Germinal center (tissue), 1 donor: ENCODE data around the gene PSMD9.
"Not testable (repeated sequence)": the region's sequence is repeated elsewhere in the genome, so short reads cannot be mapped to it uniquely, and the experiment has no call there.

ENCODE experiments used
- DNase-seq: peaks from one replicate; pipeline ENCODE4 v3.0.0; 2012; ENCODE audit warnings: mixed read lengths, low spot score

The PSMD9 gene, protein sequence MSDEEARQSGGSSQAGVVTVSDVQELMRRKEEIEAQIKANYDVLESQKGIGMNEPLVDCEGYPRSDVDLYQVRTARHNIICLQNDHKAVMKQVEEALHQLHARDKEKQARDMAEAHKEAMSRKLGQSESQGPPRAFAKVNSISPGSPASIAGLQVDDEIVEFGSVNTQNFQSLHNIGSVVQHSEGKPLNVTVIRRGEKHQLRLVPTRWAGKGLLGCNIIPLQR

DNA sequence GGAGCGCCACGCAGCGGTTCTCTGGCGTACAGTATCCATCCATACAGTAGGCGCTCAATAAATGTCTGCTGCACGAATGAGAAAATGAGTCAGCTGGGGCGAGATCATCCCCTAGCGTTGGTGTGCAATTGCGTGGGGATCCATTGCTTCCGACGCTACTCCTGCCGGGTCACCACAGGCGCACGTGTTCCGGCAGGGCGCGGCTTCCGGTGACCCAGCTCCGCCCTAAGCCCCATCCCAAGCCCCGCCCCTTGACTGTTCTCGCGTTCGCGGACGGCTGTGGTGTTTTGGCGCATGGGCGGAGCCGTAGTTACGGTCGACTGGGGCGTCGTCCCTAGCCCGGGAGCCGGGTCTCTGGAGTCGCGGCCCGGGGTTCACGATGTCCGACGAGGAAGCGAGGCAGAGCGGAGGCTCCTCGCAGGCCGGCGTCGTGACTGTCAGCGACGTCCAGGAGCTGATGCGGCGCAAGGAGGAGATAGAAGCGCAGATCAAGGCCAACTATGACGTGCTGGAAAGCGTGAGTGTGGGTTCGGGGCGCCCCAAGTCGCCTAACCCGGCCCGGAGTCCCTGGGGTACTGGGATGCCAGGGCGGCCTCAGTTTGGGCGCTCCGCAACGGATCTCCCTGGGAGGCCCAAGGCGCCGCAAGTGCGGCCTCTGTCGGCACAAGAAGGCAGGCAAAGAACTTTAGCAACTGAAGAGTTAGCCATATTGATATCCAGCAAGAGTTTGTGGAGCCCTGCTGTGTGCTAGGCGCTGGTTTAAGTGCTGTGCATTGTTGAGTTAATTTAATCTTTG lies at the start of gene PSMD9:
PSMD9 (plus strand) TSS at position 313 of the 796 bp plus-strand sequence; CDS start at position 380, 67 bp downstream.
- DNase-seq = peak; percentile 97

DNA sequence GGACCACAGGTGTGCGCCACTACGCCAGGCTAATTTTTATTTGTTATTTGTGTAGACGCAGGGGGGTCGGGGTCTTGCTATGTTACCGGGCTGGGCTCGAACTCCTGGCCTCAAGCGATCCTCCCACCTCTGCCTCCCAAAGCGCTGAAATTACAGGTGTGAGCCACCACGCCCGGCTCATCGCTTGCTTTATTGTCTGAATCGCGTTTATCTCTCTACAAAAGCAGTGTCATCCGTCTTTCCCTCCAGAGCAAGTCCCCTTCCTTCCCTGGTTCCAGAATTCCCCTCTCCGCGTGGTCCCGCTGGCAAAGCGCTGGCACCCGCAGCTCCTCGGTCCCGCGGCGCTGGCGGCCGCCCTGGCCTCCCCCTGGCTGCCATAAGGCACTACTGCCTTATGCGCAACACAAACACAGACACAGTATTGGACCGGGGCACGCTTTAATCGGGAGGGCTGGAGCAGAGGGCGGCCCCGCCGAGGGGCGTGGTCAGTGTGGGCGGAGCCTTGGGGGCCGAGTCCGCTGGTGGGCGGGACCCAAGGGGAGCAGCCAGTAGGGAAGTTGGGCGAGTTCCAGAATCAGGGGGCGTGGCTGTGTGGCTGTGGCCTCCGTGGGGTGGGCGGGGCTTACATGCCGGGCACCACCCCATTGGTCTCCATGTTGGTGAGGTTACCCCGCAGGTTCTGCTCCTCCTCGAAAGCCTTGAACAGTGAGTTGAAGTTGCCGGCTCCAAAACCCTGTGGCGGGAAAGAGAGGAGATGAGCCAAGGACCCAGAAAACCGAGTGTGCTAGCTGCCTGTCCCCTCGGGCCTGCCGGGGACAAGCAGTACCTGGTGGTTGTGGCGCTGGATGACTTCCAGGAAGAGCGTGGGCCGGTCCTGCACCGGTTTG lies 49.2 kb upstream of the PSMD9 start:
- peak; percentile 98 for DNase-seq

DNA sequence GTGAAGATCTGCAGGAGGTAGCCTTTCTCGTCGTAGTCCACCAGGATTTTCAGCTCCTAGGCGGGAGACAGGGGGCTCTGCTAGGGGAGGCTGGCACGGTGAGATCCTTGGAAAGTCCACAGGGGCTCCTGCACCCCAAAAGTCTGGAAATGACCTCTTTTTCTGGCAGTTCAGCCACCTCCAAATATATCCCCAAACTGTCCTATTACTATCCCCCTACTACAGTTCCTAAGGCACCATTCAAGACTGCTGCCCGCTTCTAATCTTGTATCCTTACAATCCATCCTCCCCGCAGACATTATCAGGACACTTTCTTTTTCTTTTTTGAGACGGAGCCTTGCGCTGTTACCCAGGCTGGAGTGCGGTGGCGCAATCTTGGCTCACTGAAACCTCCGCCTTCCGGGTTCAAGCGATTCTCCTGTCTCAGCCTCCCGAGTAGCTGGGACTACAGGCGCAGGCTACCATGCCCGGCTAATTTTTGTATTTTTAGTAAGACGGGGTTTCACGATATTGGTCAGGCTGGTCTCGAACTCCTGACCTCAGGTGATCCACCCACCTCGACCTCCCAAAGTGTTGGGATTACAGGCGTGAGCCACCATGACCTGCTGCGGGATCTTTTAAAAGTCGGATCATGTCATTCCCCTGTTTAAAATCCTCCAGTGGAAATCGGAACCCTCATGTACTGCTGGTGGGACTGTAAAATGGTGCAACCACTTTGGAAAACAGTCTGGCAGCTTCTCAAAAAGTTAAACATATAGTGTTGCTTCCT lies 48.4 kb upstream of the PSMD9 start:
- DNase-seq = no peak

DNA sequence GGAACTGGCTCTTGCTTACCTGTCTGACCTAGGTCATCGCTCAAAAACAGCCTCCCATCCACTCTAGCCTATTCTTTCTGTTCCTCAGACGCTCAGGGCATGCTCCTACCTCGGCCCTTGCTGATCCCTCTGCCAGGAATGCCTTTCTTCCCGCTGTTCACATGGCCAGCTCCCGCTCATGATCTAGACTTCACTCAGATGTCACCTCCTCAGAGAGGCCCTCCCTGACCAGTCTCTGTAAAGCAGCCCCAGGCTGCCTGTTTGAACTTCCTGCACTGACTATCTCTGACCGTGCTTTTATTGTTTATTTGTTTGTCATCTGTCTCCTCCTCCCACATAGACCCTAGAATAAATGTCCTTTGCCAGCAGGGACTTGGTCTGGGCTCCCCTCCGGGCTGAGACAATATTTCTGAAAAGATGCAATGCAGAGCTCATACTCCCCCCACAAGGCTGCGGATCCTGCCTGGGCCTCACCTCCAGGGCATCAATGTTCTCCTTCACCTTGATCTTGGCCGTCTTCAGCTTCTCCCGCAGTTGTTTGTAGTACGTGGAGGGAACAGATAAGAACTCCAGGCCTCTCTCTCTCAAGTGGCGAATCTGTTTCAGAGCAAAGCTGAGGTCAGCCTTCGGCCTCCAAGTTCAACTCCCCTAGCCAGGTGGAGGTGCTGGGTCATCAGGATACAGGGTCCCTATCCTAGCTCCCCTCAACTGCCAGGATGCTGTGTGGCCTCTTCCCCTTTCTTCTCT lies 45.2 kb upstream of the PSMD9 start:
- DNase-seq = no peak

DNA sequence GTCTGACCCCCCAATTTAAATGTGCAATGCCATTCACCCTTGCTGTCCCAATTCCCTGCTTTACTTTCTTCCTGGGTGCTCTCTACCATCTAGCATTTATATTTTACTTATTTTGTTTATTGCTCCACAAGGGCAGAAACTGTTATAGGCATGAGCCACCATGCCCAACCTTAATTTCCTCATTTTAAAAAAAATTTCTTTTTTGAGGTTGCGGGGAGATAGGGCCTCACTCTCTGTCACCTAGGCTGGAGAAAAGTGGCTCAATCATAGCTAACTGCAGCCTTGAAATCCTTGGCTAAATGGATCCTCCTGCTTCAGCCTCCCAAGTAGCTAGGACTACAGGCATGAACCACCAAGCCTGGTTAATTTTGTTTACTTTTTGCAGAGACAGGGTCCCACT lies 42.9 kb upstream of the PSMD9 start:
- no peak for DNase-seq

DNA sequence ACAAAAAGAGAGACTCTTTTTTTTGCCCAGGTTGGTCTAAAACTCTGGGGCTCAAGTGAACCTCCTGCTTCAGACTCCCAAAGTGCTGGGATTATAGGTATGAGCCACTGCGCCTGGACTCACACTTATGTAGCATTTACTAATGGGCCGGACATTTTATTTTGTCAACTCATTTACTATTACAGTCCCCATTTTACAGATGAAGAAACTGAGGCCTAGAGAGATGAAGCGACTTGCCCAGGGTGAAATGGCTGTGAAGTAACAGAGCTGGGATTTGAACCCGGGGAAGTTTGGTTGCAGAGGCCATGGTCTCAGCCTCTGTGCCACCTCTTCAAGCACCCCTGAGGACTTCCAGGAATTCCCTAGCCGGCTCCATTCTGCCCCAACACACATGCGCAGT lies 39.4 kb upstream of the PSMD9 start:
- no peak for DNase-seq

DNA sequence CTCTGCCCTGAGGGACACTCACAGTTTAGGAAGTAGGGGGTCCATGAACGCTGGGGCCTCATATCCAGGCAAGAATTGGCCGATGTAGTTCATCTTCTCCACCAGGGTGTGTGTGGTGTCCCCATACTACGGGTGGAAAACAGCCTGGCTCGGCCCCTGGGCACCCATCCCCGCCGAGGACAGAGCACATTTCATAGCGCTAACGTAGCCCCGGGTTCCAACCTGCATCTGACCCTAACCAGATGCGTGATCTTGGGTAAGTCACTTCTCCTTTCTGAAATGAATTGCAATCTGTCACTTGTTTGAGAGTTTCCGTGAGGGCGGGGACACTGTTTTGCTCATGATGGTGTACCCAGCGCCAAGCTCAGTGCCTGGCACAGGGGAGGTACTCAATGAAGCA lies 38.9 kb upstream of the PSMD9 start:
- DNase-seq = no peak

DNA sequence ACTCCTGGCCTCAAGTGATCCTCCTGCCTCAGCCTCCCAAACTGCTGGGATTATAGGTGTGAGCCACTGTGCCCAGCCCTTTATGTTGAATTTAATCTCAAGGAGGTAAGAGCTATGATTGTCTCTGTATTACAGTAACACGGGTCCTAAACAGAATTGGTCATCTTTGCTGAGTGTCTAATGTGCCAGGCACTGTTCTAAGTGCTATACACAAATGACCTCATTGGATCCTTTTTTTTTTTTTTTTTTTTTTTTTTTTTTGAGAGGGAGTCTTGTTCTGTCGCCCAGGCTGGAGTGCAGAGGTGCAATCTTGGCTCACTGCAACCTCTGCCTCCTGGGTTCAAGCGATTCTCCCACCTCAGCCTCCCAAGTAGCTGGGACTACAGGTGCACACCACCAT lies 36.2 kb upstream of the PSMD9 start:
- DNase-seq = not testable (repeated sequence)

DNA sequence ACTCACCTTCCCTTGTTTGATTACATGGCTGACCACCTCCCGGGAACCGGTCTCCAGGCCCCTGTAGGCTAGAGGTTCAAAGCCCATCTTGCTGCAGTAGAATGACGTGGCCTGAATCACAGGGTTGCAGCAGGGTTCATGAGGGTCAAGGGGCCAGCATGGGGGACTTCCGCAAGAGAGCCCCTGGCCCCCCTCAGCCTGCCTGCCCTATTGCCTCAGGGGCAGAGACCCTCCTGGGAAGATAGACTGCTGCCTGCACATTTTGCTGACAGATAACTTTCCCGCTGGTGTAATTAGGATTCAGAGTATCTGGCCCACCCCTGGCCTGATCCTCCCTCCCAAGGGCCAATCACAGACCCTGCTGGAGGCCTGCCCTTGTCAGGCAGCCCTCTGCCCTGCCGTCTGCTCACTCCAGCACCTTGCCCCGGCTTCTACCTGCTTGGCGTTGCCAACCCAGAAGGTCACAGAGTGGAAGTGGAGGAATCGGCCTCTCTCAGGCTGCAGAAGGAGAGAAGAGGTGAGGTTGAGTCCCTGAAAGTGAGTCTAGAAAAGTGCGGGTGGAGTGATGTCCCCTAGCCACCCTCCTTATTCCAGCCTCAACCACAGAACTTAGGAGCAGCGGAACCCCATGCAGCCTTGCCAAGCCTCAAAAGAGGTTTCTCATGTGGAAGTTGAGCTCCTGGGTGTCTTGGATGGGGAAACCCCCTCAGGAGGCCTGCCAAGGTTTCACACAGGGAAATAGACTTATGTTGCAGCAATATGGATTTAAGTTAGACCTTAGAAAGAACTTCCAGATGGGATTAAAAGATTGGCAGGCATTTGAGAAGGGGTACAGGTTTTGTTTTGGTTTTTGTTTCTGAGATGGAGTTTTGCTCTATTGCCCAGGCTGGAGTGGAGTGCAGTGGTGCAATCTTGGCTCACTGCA lies 31.0 kb upstream of the PSMD9 start:
- DNase-seq = no peak

DNA sequence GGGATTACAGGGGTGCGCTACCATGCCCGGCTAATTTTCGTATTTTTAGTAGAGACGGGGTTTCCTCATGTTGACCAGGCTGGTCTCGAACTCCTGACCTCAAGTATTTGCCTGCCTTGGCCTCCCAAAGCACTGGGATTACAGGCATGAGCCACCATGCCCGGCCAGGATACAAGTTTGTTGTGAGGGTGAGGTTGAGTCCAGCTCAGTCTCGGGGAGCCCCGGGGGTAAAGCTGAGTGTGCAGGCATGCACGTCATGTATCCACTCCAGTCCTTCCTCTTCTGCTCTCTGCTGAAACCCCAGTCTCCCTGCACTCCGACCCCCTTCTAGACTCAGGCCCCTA lies 30.3 kb upstream of the PSMD9 start:
- no peak for DNase-seq

DNA sequence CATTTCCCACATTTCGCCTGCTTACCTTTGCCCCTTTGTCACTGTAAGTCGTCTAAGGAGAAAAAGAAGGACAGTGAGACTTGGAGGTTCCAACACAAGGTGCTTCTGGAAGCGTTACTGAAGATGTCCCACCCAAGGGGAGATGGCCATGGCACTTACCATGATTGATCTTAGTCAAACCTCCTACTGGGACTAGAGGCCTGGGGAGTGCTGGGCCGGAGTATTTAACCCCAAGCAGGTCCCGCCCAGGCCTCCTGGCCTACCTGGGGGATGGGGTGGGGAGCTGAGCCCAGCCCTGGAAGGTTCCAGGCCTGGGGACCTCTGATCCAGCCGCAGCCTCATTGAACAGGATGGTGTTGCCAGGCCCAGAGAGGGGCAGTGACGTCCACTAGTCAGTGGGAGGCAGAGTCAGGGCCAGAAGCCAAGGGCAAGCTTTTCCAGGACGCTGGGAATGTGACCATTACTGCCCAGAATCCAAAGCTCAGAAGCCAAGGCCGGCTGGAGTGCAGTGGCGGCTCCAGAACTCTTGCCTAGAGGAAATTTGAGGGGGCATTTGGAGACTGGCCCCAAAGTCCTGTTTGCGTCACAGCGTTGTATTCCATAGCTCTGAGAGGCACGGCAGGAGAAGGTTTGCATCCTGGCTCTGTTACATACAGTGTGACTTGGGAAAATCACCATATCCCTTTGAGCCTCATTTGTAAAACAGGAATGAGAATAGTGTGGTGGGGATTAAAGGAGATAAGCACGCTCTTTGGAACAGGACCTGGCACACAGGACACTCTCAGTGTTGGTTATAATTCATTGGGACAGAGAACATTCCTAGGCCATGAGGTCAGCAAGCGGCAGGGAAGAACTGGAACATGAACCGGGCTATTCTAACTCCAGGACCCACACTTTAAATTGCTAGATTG lies 29.7 kb upstream of the PSMD9 start, which contains the start of gene HPD:
HPD (minus strand) TSS at position 198 of the 911 bp plus-strand sequence; CDS start at position 162, 36 bp downstream.
- DNase-seq = no peak

DNA sequence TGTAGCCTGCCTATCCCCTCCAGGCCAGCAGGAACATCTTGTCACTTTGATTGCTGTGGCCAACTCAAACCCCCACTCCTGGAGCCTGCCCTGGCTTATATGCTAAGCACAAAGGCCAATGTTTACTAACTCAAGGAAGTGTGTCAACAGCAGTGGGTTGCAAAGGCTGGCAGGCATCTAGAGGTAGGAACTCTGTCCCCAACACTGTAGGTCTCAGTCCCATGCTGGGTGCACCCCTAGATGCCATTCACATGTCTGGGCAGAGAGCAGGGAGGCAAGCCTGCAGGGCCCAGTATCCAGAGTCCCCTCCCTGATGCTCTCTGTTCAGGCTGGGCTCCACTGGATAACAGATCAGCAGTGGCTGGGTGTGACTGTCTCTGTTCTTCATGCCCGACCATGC lies 28.3 kb upstream of the PSMD9 start:
- no peak for DNase-seq

DNA sequence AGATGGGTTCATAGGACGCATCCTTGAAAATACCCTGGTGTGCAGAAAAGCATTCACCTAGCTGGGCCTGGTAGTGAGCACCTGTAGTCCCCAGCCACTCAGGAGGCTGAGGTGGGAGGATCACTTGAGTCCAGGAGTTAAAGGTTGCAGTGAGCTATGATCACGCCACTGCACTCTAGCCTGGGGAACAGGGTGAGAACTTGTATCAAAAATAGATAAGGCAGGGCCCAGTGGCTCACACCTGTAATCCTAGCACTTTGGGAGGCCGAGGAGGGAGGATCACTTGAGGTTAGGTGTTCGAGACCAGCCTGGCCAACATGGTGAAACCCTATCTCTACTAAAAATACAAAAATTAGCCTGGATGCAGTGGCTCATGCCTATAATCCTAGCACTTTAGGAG lies 27.9 kb upstream of the PSMD9 start:
- DNase-seq = not testable (repeated sequence)

DNA sequence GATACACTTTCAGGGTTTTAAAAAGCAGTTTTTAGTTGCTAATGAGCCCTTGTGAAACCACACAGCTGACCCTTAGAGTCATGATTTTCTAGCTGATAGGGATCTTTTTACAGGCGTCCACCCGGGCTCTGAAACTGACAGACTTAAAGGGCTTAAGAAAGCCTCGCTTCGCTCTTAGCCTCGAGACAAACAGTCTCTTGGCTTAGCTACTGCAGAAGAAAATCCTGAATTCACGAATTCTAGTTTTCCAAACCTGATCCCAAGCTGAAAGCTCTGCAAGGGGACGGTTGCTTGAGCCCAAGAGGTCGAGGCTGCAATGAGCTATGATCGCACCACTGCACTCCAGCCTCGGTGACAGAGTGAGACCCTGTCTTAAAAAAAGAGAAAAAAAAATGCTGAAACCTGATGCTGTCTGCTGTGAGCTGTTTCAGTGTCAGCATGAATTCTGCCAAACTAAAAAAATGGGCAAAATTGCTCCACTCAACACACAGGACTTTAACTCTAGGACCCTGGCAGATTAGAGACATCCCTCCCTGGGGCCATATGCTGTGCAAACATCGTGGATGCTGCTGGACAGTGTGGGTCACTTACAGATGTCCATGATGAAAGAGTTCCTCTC lies 26.8 kb upstream of the PSMD9 start:
- DNase-seq = no peak

DNA sequence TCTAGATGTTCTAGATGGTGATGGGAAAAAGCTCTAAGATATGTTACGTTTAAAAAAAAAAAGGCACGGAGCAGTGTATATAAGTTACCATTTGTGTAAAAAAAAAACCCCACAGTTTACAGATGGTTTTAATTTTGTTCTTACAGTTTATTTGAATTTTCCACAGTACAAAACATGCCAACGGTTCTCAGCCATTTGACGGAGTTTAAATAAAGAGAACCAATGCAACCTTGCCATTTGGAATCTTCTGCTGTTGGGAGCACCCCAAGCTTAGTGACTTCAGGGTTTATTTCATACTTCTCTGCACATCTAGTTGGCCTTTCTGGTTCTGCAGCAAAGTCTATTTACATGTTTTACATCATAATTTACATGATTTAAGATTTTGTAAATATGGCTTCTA lies 22.3 kb upstream of the PSMD9 start:
- no peak for DNase-seq

DNA sequence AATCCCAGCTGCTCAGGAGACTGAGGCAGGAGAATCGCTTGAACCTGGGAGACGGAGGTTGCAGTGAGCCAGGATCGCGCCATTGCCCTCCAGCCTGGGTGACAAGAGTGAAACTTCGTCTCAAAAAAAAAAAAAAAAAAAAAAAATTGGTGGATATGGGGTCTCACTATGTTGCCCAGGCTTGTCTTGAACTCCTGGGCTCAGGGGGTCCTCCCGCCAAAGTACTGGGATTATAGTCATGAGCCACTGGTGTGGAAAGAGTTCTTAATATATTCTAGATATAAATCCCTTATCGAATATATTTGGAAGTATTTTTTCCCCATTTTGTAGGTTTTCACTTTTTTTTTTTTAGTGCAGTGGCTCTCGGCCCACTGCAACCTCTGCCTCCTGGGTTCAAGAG lies 19.4 kb upstream of the PSMD9 start:
- not testable (repeated sequence) for DNase-seq

DNA sequence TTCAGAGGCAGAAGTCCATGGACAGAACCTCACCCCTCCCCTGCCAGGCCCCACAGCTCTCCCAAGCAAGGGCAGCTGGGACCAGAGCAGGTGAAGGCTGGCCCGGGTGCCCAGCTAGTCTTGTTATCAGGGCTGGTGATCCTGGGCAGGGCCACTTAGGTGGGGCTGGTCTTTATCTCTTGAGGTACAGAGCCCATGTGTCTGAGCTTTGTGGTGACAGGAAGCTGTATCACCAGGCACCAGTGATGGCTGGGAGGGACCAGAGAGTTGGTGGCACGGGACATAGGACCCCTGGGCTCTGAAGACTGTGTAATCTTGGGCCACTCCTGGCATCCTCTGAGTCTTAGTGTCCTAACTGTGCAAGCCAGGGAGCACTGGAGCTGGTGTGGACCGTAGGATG lies 17.1 kb upstream of the PSMD9 start:
- no peak for DNase-seq

DNA sequence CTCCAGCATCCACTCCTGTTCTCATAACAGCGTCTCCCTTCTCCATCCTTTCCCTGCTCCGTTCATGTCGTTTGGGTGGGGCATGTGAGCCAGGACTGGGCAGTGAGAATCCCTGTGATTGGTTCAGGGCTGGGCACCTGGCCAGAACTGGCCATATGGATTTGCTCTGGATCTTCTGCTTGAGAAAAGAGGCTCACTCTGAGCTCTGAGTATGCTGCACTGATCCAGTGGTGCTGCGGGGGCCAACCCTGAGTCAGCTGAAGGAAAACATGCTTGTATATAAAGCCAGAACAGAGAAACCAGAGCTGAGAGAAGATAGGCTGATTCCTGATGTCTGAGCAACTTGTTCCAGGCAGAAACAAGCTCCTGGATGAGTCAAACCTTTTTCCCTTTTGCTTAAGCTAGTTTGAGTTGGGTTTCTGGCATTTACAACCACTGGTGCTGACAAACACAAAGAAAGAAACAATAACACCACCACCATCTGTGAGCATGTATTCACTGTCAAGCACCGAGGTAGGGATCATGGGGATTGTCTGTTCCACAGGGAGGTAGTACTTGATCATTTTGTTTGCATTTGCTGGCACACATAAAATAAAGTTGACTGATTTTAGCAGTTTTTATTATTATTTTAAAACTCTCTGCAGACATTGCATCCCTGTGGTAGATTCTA lies 15.9 kb upstream of the PSMD9 start:
- DNase-seq = no peak
